Muscle layer of colon (tissue), 2 donors: ENCODE data around the gene R3HDM4.

Experiments
- H3K27ac ChIP-seq: one replicate; pipeline ENCODE4 v1.7.0; 2013; ENCODE audit warnings: low read depth, mild to moderate bottlenecking, low read length, moderate library complexity
- H3K27me3 ChIP-seq, 2 donors: one replicate each; pipeline ENCODE4 v1.7.0; 2013; ENCODE audit warnings: low read length in 2 of 2, mild to moderate bottlenecking in 2 of 2; ENCODE audit not compliant: insufficient read depth in 2 of 2, control insufficient read depth in 1 of 2
- H3K36me3 ChIP-seq: one replicate; pipeline ENCODE4 v1.7.0; 2013; ENCODE audit warnings: mild to moderate bottlenecking, low read length; ENCODE audit not compliant: insufficient read depth
- H3K4me1 ChIP-seq: one replicate; pipeline ENCODE4 v1.7.0; 2013; ENCODE audit warnings: mild to moderate bottlenecking, low read length; ENCODE audit not compliant: insufficient read depth
- H3K4me3 ChIP-seq, 2 donors: one replicate each; pipeline ENCODE4 v1.7.0; 2013; ENCODE audit warnings: low read length in 2 of 2, low read depth in 1 of 2, mild to moderate bottlenecking in 1 of 2, moderate library complexity in 1 of 2
- H3K9ac ChIP-seq: one replicate; pipeline ENCODE4 v1.7.0; 2013; ENCODE audit warnings: low read length
- H3K9me3 ChIP-seq: one replicate; pipeline ENCODE4 v1.7.0; 2013; ENCODE audit warnings: mild to moderate bottlenecking, low read length
- donor health status: abdominal sarcoma.
- donor health status: Adenocarcinoma of cecum.

R3HDM4 gene

DNA sequence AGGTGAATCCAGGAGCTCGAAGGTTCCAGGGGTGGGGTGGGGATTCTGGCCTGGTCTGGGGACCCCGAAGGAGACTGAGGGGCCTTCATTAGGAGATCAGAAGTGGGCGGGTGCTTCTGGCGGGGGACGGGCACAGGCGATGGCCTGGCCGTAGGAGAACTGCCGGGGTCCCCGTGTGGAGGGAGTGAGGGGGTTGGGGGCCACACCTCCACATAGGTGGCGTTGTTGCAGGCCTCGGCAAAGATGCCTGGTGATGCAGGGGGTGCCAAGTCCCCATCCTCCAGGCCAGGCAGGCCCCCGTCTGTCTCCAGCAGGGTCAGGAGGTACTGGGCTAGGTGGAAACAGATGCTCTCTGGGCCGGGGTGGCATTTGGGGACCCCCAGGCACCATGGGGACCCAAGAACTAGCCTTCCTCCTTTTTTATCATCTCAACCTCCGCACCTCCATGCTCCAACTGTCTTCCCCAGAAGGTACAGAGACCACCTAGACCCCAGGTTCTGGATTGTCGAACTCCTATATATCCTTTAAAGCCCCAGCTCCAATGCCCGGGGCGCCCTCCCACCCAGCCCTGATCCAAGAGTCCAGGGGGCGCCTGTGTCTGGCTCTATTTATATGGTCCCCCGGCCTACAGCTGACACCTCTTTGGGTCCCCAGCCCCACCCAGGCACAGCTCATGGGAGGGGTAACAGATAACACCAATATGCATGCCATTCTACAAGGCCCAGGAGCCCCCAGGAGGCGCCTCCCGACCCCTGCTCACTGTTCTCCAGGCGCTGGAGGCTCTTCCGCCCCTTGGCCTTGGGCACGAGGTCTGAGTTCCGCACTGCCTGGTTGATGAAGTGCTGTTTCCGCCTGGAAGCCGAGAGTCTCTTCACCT, 11.6 kb downstream of the R3HDM4 start:
- no peak overlapping the region for H3K4me3 ChIP-seq
- H3K36me3 ChIP-seq, result peaks cover 5% of the 10 kb centered on the region
- no peak overlapping the region for H3K27ac ChIP-seq
- H3K9ac ChIP-seq, result no peak overlapping the region
- H3K27me3 ChIP-seq, result no peaks in the 10 kb centered on the region
- H3K4me1 ChIP-seq, result no peaks in the 10 kb centered on the region
- no peaks in the 10 kb centered on the region for H3K9me3 ChIP-seq

DNA sequence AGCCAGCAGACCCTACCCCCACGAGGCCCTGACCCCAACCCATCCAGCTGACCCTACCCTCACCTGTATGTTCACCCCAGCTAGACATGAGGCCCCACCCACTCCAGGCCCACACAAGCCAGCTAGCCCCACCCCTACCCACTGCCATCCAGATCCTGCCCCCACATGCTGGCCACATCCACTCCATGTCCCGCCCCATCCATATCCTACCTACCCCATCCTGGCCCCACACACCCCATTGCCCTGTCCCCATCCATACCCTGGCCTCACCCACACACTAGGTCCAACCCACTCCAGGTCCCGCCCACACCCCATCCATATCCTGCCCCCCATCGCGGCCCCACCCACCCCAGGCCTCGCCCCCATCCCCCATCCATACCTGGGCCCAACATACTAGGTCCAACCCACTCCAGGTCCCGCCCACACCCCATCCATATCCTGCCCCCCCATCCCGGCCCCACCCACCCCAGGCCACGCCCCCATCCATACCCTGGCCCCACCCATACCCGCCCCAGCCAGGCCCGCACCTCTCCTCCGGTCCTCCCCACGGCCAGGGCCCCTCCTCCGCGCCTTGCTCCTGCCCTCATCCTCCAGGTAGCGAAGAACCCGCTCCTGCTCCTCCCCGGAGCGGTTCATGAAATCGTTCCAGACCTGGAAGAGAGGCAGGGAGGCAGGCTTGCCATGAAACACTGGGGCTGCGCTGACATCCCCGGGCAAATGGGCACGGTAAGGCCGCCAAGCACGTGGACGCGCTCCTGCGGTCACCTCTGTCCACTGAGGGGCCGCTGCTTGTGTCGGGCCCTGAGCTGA, 12.5 kb downstream of the R3HDM4 start:
- Histone ChIP-seq H3K4me3 (no peak overlapping the region), H3K36me3 (peaks cover 5% of the 10 kb centered on the region), H3K27me3 (no peaks in the 10 kb centered on the region), H3K9me3 (no peaks in the 10 kb centered on the region), H3K27ac (no peak overlapping the region), H3K4me1 (no peaks in the 10 kb centered on the region), H3K9ac (no peak overlapping the region)

DNA sequence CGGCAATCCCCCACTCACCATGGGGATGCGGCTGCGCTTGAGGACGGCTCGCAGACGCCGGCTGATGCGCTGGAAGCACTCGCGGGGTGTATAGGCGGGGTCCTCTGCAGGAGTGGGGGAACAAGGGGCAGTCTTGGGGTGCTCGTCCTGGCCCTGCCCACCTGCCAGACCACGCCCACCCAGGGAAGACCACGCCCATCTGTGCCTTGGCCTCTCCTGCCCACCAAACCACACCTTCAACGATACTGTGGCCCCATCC, 13.0 kb downstream of the R3HDM4 start:
- Histone ChIP-seq H3K27me3 (no peaks in the 10 kb centered on the region), H3K4me3 (no peak overlapping the region), H3K36me3 (peaks cover 5% of the 10 kb centered on the region), H3K9me3 (no peaks in the 10 kb centered on the region), H3K27ac (no peak overlapping the region), H3K4me1 (no peaks in the 10 kb centered on the region), H3K9ac (no peak overlapping the region)

GRCh38 chr19:899336-900042, 13.5 kb downstream of the R3HDM4 start:
- Histone ChIP-seq H3K9ac (no peak overlapping the region), H3K36me3 (peaks cover 5% of the 10 kb centered on the region), H3K9me3 (no peaks in the 10 kb centered on the region), H3K27me3 (no peaks in the 10 kb centered on the region), H3K4me1 (no peaks in the 10 kb centered on the region), H3K27ac (no peak overlapping the region), H3K4me3 (no peak overlapping the region)

GRCh38 chr19:898663-899062, 14.4 kb downstream of the R3HDM4 start:
- H3K36me3 ChIP-seq, result peaks cover 5% of the 10 kb centered on the region
- no peaks in the 10 kb centered on the region for H3K4me1 ChIP-seq
- H3K27me3 ChIP-seq, result no peaks in the 10 kb centered on the region
- H3K9me3 ChIP-seq, result no peaks in the 10 kb centered on the region
- no peak overlapping the region for H3K27ac ChIP-seq
- H3K9ac ChIP-seq, result no peak overlapping the region
- no peak overlapping the region for H3K4me3 ChIP-seq

GRCh38 chr19:897442-898039, 15.5 kb downstream of the R3HDM4 start:
- no peak overlapping the region for H3K27ac ChIP-seq
- no peak overlapping the region for H3K9ac ChIP-seq
- no peak overlapping the region for H3K4me3 ChIP-seq
- no peaks in the 10 kb centered on the region for H3K4me1 ChIP-seq
- no peaks in the 10 kb centered on the region for H3K9me3 ChIP-seq
- no peaks in the 10 kb centered on the region for H3K27me3 ChIP-seq
- H3K36me3 ChIP-seq, result peaks cover 5% of the 10 kb centered on the region

GRCh38 chr19:896999-897398, 16.0 kb downstream of the R3HDM4 start:
- Histone ChIP-seq H3K27me3 (no peaks in the 10 kb centered on the region), H3K9me3 (no peaks in the 10 kb centered on the region), H3K9ac (no peak overlapping the region), H3K4me3 (no peak overlapping the region), H3K27ac (no peak overlapping the region), H3K36me3 (peaks cover 5% of the 10 kb centered on the region), H3K4me1 (peaks cover 3% of the 10 kb centered on the region)

DNA sequence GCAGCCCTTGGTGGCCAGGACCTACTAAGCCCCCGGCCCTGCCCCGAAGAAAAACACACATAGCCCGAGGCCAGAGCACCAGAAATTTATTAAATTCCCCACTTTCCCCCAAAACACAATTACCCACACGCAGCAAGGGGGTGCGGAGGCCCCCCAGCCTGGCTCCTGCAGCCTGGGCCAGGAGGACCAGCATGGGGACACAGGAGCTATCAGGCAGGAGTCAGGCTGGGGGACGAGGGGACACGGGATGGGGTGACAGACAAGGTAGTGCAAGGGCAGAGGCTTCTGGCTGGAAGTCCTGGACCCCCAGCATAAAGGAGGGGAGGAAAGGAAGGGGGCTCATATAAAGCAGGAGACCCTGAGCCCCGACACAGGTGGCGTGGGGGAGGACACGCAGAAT, 16.6 kb downstream of the R3HDM4 start:
- no peaks in the 10 kb centered on the region for H3K27me3 ChIP-seq
- H3K9ac ChIP-seq, result no peak overlapping the region
- no peaks in the 10 kb centered on the region for H3K9me3 ChIP-seq
- H3K27ac ChIP-seq, result no peak overlapping the region
- H3K36me3 ChIP-seq, result peaks cover 5% of the 10 kb centered on the region
- no peak overlapping the region for H3K4me3 ChIP-seq
- peaks cover 6% of the 10 kb centered on the region for H3K4me1 ChIP-seq

GRCh38 chr19:892894-893689, 19.9 kb downstream of the R3HDM4 start, which contains the start of the genes MED16 and RNU6-9:
Gene MED16, minus strand, starts transcription at chr19:893187. Its CDS starts 2,056 bp downstream, at chr19:891131.
Gene RNU6-9, plus strand, starts transcription at chr19:893484.
- peak within 1 kb of the TSS; percentile 79 to 91 for H3K4me3 ChIP-seq
- H3K36me3 ChIP-seq, result peaks cover 17% of the 10 kb centered on the region

GRCh38 chr19:892243-892893, 20.7 kb downstream of the R3HDM4 start:
- Histone ChIP-seq H3K27me3 (no peaks in the 10 kb centered on the region), H3K9me3 (no peaks in the 10 kb centered on the region), H3K27ac (peak overlapping the region; percentile 61), H3K4me3 (peak overlapping the region; percentile 79 to 91), H3K36me3 (peaks cover 17% of the 10 kb centered on the region), H3K9ac (peak overlapping the region; percentile 61), H3K4me1 (peaks cover 6% of the 10 kb centered on the region)

More at GRCh38 chr19:892894-893689, 19.9 kb downstream of the R3HDM4 start, which contains the start of the genes MED16 and RNU6-9:
- Histone ChIP-seq H3K4me1 (peaks cover 6% of the 10 kb centered on the region), H3K27ac (peak within 1 kb of the TSS; percentile 84), H3K9ac (peak within 1 kb of the TSS; percentile 61), H3K27me3 (no peaks in the 10 kb centered on the region), H3K9me3 (no peaks in the 10 kb centered on the region)
